ENCODE results near the gene PHLDA3.

- TF ChIP-seq CTCF (IDR thresholded peaks at IDR 0.05) (no peak), POLR2A (IDR thresholded peaks at IDR 0.05) (no peak)
These were observed 18.8 kb upstream of the PHLDA3 start for GRCh38 chr1:201487742-201488141.
